Activated naive CD8-positive, alpha-beta T cell treated with anti-CD3 and anti-CD28 coated beads for 36 hours (primary cell): ENCODE measurements around the gene CCNJL. TPM values are rescaled to one million over a fixed set of nuclear protein-coding genes. Genes with fewer than 3 reads are reported as not detected.

ENCODE experiments used
- DNase-seq: peaks from one replicate; pipeline ENCODE4 v3.0.0; 2021
- H3K27ac Mint-ChIP-seq: one replicate; pipeline ENCODE4 v1.8.0; 2022; ENCODE audit warnings: mild to moderate bottlenecking, moderate library complexity, mixed read lengths
- H3K27me3 Mint-ChIP-seq: one replicate; pipeline ENCODE4 v1.8.0; 2022; ENCODE audit warnings: mild to moderate bottlenecking, mixed read lengths
- H3K36me3 Mint-ChIP-seq: one replicate; pipeline ENCODE4 v1.8.0; 2021; ENCODE audit warnings: mild to moderate bottlenecking, mixed read lengths
- H3K4me1 Mint-ChIP-seq: one replicate; pipeline ENCODE4 v1.8.0; 2021; ENCODE audit warnings: mixed read lengths
- H3K4me3 Mint-ChIP-seq: one replicate; pipeline ENCODE4 v1.8.0; 2022; ENCODE audit warnings: mild to moderate bottlenecking, moderate library complexity, mixed read lengths
- H3K9me3 Mint-ChIP-seq: one replicate; pipeline ENCODE4 v1.8.0; 2022; ENCODE audit warnings: mixed read lengths
- total RNA-seq, 2 experiments: library from RNA; stranded (reverse); gene quantifications; one replicate each; pipeline ENCODE4 v1.2.3, GENCODE V29; 2021

The CCNJL gene
- total RNA-seq, 2 experiments from 2014 or later, result not detected

DNA sequence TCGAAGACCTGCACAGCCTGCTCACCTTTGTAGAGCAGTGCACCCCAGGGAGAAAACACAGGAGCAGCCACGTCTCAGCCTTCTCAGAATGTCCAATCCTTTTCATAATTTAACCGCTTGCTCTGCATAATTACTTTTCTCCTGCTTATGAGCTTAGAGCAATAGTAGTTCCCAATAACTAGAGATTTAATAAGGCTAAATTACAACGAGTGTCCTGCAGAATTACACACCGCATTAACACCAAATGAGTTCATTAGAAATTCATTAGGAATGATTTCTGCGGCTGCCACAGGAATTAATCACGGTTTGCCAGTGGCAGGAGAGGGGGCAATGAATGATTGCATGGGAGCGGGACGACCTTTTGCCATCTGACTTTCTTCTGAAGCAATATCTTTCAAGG, 101.8 kb downstream of the CCNJL start:
- DNase-seq, result no peak
- no peak overlapping the region for H3K4me3 Mint-ChIP-seq
- H3K27ac Mint-ChIP-seq, result no peak overlapping the region
- H3K9me3 Mint-ChIP-seq, result no peaks in the 10 kb centered on the region
- H3K4me1 Mint-ChIP-seq, result no peaks in the 10 kb centered on the region
- H3K36me3 Mint-ChIP-seq, result no peaks in the 10 kb centered on the region
- H3K27me3 Mint-ChIP-seq, result no peaks in the 10 kb centered on the region

GRCh38 chr5:160209917-160210316, 102.4 kb downstream of the CCNJL start:
- no peak for DNase-seq
- H3K27ac Mint-ChIP-seq, result no peak overlapping the region
- no peaks in the 10 kb centered on the region for H3K27me3 Mint-ChIP-seq
- H3K36me3 Mint-ChIP-seq, result no peaks in the 10 kb centered on the region
- H3K9me3 Mint-ChIP-seq, result no peaks in the 10 kb centered on the region
- H3K4me3 Mint-ChIP-seq, result no peak overlapping the region
- H3K4me1 Mint-ChIP-seq, result peaks cover 2% of the 10 kb centered on the region

DNA sequence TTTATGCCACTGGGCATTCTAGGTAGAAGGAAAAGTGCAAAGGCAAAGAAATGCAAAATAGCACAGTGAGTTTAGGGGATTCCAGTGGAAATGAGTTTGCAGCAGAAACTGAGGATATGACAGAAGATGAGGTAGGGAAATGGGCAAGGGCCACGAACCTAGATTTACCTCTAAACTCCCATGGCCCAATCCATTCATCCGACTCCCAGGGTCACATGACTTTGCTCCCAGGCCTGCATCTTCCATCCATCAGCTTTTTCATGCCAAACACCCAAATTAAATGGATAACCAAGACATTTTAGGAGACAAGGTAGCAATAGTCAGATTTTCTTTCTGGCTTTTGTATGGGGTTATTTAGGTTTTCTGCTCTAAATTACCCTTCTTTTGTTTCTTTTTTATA, 105.3 kb downstream of the CCNJL start:
- no peaks in the 10 kb centered on the region for H3K36me3 Mint-ChIP-seq
- DNase-seq, result no peak
- H3K9me3 Mint-ChIP-seq, result no peaks in the 10 kb centered on the region
- H3K27ac Mint-ChIP-seq, result no peak overlapping the region
- H3K4me3 Mint-ChIP-seq, result no peak overlapping the region
- no peaks in the 10 kb centered on the region for H3K27me3 Mint-ChIP-seq
- peaks cover 2% of the 10 kb centered on the region for H3K4me1 Mint-ChIP-seq

Other genes with a start within 250 kb of the CCNJL start
- 10 to 100 TPM; 17.1 to 17.8 TPM for gene PWWP2A, start 193.1 kb downstream of the CCNJL start, total RNA-seq
- not detected for gene FABP6, start 83.1 kb downstream of the CCNJL start, total RNA-seq
- gene C1QTNF2, start 58.1 kb upstream of the CCNJL start, total RNA-seq, result not detected
- under 1 TPM; 0.48 to 0.68 TPM for gene FAM200C, start 87.5 kb upstream of the CCNJL start, total RNA-seq
- gene SLU7, start 106.5 kb upstream of the CCNJL start, total RNA-seq, result 10 to 100 TPM; 42.2 to 43.7 TPM
- 100 to 1,000 TPM; 102 to 105 TPM for gene PTTG1, start 109.3 kb upstream of the CCNJL start, total RNA-seq